Brain pericyte (primary cell): ENCODE data around the gene PPFIA3.
A peak's percentile ranks its signal among the peaks of the same experiment; 100 is the strongest.
"Not testable (repeated sequence)": the region's sequence is repeated elsewhere in the genome, so short reads cannot be mapped to it uniquely, and the experiment has no call there.

Source experiments
- DNase-seq: peaks from one replicate; pipeline ENCODE4 v3.0.0-alpha.2; 2012; ENCODE audit warnings: low read depth, low spot score

PPFIA3 gene

GRCh38 chr19:49123285-49123684 is 3.9 kb downstream of the PPFIA3 start:
- DNase-seq, result not testable (repeated sequence)

GRCh38 chr19:49125025-49125731 is 5.8 kb downstream of the PPFIA3 start:
- DNase-seq, result no peak

GRCh38 chr19:49126575-49126974 is 7.2 kb downstream of the PPFIA3 start:
- no peak for DNase-seq

- DNase-seq, result not testable (repeated sequence)
Measured at GRCh38 chr19:49127225-49127624, 7.9 kb downstream of the PPFIA3 start.

- peak; percentile 88 for DNase-seq
Measured at GRCh38 chr19:49127674-49128544, 8.6 kb downstream of the PPFIA3 start.

GRCh38 chr19:49128545-49129237 is 9.3 kb downstream of the PPFIA3 start:
- no peak for DNase-seq

- DNase-seq, result no peak
Measured at GRCh38 chr19:49129238-49129583, 9.9 kb downstream of the PPFIA3 start.

GRCh38 chr19:49130325-49130724 is 11.0 kb downstream of the PPFIA3 start:
- DNase-seq, result no peak

- DNase-seq, result no peak
Measured at GRCh38 chr19:49132974-49133609, 13.7 kb downstream of the PPFIA3 start.

GRCh38 chr19:49133621-49134454 is 14.5 kb downstream of the PPFIA3 start:
- DNase-seq, result no peak

- DNase-seq, result no peak
Measured at GRCh38 chr19:49135686-49136085, 16.3 kb downstream of the PPFIA3 start.

- DNase-seq, result no peak
Measured at GRCh38 chr19:49136771-49137171, 17.4 kb downstream of the PPFIA3 start.

- no peak for DNase-seq
Measured at GRCh38 chr19:49140951-49141350, 21.6 kb downstream of the PPFIA3 start.

- DNase-seq, result no peak
Measured at GRCh38 chr19:49141352-49141751, 22.0 kb downstream of the PPFIA3 start.

GRCh38 chr19:49142866-49143335 is 23.6 kb downstream of the PPFIA3 start:
- DNase-seq, result peak; percentile 67

- peak; percentile 57 for DNase-seq
Measured at GRCh38 chr19:49145573-49146407, 26.4 kb downstream of the PPFIA3 start.

GRCh38 chr19:49146408-49146770 is 27.0 kb downstream of the PPFIA3 start:
- not testable (repeated sequence) for DNase-seq

- no peak for DNase-seq
Measured at GRCh38 chr19:49148044-49148682, 28.8 kb downstream of the PPFIA3 start.
